Measurements from ENCODE around the gene ATXN1.

DNA sequence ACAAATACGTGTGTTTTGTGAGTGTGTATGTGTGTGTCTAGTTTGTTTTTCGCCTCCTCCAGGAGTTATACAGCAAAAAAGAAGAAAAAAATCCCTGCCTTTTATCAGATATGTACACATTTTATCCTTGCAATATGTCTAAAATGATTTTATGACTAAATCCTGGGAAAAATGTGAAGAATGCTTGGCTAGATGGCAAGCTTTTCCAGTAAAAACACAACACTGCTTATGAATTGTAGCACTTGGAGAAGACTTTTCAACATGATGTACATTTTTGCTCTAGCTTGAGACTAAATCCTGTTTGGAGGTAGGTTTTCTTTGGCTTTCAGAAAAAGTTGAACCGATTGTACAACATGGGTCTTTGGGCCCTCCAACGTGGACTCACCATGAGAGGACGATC lies 362.7 kb downstream of the ATXN1 start:
- TF ChIP-seq EZH2 (IDR thresholded peaks at IDR 0.05; ENCODE audit: insufficient read depth, poor library complexity, severe bottlenecking): no peak
- TF ChIP-seq EZH2phosphoT487 (IDR thresholded peaks at IDR 0.05; ENCODE audit: insufficient read depth, low read depth): no peak

Data from GM23248 (cell line).